GM21367 (cell line): ENCODE results near the gene LITAFD.
"Not testable (repeated sequence)": the region's sequence is repeated elsewhere in the genome, so short reads cannot be mapped to it uniquely, and the experiment has no call there.

Experiments used
- ATAC-seq: cut with Tn5 transposase; IDR thresholded peaks from one replicate; pipeline ENCODE4 v1.9.1; 2021; ENCODE audit not compliant: unreplicated experiment

The LITAFD gene

GRCh38 chr16:8872071-8872470 lies 10.1 kb upstream of the LITAFD start:
- ATAC-seq: no peak

DNA sequence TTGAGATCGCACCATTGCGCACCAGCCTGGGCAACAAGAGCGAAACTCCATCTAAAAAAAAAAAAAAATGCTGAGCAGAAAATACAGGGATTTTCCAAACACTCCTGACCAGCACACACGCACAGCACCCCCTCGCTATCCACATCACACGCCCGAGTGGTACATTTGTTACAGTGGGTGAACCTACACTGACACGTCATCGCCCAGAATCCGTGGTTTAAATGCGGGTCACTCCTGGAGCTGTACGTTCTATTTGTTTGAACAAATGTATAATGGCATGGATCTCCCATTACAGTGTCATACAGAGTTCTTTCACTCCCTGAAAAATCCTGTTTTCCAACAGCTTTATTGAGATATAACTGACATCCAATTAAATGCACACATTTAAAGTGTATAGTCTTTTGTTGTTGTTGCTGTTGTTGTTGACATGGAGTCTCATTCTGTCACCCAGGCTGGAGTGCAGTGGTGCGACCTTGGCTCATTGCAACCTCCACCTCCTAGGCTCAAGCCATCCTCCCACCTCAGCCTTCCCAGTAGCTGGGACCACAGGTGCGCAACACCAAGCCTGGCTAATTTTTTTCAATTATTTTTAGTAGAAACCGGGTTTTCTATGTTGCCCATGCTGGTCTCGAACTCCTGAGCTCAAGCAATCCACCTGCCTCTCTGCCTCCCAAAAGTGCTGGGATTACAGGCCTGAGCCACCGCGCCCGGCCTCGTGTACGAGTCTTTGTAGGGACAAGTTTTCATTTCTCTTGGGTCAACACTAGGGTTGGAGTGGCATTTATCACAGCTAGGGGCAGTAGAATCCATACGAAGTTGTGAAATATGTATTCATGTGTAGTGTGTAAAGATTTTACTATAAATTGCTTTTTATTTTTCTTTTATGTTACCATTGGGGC lies 8.9 kb upstream of the LITAFD start:
- ATAC-seq: no peak

- ATAC-seq: not testable (repeated sequence)
These were observed 8.3 kb upstream of the LITAFD start for GRCh38 chr16:8873866-8874195.

GRCh38 chr16:8874388-8874787 lies 7.8 kb upstream of the LITAFD start:
- ATAC-seq: no peak

GRCh38 chr16:8875317-8875716 lies 6.8 kb upstream of the LITAFD start:
- ATAC-seq: not testable (repeated sequence)

GRCh38 chr16:8877894-8878522 lies 4.1 kb upstream of the LITAFD start:
- ATAC-seq: no peak

DNA sequence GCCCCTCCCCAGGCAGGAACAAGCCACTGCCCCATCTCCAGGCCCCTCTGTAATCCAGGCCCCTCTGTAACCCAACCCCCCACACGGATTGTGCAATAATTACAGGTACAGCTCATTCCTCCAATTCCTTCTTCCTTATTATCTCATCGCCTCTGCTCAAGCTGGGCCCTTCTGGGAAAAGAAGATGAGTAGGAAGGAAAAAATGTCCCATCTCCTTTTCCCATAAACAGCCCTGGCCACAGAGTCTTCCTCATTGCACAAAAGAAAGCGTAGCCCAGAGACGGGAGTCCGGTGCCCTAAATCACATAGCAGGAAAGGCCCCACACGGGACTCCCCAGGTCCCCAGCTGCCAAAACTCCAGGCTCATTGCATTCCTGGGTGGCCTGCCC lies 3.6 kb upstream of the LITAFD start:
- ATAC-seq: no peak

DNA sequence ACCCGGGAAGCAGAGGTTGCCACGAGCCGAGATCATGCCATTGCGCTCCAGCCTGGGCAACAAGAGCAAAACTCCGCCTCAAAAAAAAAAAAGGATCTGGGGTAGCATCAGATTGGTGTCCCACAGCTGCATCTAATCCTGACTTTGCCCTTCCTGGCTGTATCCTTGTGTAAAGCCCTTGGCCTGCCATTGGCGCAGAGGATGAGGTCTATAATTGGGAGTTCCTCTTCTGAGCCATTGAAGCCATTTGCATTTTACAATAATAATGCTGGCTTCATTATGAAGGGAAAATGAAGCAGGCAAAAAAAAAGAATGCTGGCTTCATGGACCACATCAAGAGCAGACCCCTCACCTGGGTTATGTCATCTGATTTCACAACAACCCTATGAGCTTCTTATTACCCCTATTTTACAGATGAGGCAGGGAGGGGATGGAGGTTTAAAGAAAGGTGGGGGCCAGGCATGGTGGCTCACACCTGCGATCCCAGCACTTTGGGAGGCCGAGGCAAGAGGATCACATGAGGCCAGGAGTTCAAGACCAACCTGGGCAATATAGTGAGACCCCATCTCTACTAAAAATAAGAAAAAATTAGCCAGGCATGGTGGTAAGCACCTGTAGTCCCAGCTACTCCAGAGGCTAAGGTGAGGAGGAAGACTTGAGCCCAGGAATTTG lies 1.2 kb upstream of the LITAFD start:
- ATAC-seq: no peak

DNA sequence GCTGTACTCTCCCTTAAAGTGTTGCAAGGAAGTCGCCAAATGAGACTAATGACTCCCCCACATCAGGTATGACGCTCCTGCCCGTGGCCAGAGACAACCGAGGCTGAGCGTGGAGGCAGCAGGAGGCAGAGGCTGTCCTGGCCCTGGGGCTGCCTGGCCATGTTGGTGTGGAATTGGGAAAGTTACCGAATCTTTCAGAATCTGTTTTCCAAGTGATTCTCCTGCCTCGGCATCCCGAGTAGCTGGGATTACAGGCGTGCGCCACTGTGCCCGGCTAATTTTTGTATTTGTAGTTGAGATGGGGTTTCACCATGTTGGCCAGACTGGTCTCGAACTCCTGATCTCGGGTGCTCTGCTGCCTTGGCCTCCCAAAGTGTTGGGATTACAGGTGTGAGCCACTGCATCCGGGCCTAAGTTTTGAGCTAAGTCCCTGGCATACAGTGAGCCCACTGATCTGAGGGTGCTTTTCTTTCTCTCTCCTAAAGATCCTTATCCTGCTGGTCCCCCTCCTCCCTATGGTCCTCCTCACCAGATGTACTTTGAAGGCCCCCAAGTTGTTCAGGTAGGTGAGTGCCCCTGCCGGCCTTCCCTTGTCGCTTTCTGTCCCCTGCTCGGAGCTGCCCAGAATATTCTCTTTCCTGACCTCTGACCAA lies 700 bp downstream of the LITAFD start:
- no peak for ATAC-seq

DNA sequence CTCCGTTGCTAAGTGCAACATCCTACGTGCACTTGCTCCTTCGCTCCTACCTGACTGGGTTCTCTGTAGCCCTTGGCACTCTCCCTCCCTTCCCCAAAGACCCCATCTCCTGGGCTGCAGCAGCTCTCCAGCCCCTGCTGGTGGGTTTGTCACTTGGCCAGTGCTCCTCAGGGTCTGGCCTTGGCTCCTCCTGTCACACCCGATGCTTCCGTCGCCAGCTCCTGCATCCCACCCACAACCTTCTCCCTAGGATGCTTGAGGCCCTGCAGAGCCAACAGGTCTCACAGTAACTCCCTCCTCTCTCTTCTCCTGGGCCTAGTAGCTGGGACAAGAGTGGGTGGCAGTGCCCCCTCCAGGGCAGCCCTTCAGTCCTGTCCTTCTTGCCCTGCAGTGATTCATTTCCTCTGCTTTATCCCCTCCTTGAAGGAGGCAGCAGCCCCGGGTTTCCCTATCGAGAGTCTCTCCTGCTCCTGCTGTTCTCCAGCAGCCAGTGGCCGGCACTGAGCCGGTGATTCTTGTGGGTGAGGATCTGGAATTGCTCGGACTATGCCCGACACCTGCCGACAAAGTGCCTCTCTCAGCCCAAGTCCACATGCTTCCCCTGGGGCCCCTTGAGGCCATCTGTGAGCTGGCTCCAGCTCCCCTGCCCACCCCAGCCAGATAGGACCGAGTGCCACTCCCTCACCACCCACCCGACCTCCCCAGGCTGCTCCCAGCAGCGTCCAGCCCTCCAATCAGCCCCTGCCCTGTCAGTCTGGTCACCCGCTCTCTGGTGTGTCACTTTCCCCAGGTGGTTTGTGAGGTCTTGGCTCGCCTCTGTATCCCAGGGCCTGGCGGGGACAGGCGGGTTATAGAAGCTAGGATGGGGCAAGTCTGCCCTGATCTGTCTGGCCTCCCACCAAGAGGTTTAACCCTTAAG lies 3.8 kb downstream of the LITAFD start:
- no peak for ATAC-seq

DNA sequence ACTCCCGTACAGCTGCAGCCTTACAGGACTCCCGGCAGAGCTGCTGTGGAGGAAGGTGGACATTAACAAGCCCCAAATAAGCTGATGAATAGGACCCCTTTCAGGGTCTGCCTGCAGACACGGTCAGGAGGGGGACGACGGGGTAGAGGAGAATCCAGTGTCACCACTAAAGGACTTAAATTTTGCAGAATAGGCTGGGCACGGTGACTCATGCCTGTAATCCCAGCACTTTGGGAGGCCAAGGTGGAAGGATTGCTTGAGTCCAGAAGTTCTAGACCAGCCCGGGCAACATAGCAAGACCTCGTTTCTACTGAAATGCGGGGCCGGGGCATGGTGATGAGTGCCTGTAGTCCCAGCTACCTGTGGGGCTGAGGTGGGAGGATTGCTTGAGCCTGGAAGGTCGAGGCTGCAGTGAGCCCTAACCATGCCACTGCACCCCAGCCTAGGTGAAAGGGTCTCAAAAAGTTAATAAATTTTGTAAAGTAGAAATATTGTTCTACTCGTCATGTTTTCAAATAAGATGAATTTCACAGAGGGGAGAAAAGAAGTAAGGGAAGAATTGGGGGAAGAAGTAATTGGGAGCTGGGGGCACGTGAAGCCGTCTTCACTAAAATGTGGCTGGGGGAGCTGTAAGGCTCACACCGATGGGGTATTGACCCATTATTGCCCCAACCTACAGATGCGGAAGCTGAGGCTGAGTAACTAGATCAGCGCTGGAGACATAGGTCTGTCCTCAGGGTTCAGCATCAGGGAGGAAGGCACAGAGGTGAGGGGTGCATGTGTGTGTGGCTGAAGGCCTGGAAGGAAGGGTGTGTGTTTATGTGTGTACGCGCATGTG lies 4.7 kb downstream of the LITAFD start:
- no peak for ATAC-seq

DNA sequence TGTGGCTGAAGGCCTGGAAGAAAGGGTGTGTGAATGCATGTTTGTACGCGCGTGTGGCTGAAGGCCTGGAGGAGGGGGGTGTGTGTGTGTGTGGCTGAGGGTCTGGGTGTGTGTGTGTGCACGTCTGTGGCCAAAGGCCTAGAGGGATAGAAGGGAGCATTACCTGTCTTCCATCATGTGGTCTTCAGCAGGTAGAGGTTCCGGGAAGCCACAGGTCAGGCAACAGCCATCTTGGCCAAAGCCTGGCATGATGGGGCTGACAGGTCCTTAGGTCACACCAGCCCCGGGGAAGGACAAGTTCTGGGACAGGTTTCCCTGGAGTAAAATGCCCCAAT lies 5.2 kb downstream of the LITAFD start:
- ATAC-seq: no peak

DNA sequence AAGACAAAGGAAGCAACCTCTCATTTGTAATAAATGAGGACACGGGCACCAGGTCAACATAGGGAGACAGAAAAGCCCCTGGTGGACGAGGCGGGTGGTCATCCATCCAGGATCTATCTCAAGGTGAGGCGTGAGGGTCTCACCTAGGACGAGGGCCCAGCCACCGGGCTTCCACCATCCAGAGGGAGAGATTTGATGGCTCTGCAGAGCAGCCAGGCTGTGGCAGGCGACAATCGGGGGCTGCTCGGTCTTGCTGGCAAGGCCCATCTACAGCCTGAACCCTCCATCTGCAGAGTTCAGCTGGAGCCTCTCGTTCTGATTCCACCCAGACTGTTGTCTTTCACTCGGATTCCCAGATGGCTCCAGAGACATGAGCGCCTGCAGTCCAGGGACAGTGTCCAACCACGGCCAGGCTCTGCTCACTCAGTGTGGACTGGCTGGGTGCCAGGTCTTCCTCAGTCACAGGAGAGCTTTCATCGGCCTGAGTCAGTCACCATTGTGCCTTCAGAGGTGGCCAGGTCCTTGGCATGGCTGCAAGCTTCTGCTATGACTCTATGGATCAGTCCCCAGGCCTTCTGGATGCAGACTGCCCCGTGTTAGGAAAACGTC lies 5.9 kb downstream of the LITAFD start:
- no peak for ATAC-seq

GRCh38 chr16:8888951-8889892 lies 7.1 kb downstream of the LITAFD start:
- ATAC-seq: no peak

- no peak for ATAC-seq
These were observed 7.9 kb downstream of the LITAFD start for GRCh38 chr16:8889893-8890548.

DNA sequence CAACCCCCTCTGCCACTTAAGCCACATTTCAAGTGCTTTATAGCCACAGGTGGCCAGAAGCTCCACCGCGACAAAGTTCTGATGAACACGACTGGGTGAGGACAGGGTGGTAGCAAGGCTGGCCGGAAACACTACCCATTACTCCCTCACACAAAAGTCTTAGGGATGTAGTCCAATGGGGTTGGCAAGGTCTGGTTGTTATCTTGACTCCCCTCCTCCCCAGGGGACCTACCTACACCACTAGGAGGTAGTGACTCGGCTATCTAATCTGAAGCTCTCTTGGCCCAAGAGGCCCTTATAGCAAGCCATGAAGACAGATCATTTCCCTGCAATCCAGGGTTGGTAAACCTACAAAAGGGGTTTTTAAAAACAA lies 8.4 kb downstream of the LITAFD start:
- ATAC-seq: no peak

- peak; percentile 17 for ATAC-seq
These were observed 10.0 kb downstream of the LITAFD start for GRCh38 chr16:8892101-8892575.

GRCh38 chr16:8893426-8893825 lies 11.3 kb downstream of the LITAFD start:
- ATAC-seq: no peak
